GM12892 (cell line): ENCODE measurements around the gene SMG9.

Source experiments
- POLR2A ChIP-seq: IDR thresholded peaks from 2 replicates; pipeline ENCODE4 v1.6.1; 2011; ENCODE audit warnings: low read depth, low read length, control low read depth
- POLR2AphosphoS5 ChIP-seq: IDR thresholded peaks from 2 replicates; pipeline ENCODE4 v1.6.1; 2011; ENCODE audit warnings: low read depth, low read length, control low read depth

GRCh38 chr19:43790587-43790986 lies 35.8 kb upstream of the SMG9 start:
- TF ChIP-seq POLR2A, result no peak
- TF ChIP-seq POLR2AphosphoS5, result no peak
